H1 (cell line): ENCODE data around the gene SPDEF. TPM values are rescaled to one million over a fixed set of nuclear protein-coding genes. Genes with fewer than 3 reads are reported as not detected.
A peak's percentile ranks its signal among the peaks of the same experiment; 100 is the strongest.

Experiments used
- CTCF ChIA-PET: fragments of 300-600 bp; sonication (Branson Sonifier 250); formaldehyde crosslinking; loops from one replicate; lab custom pipeline; 2021; ENCODE audit not compliant: partially characterized antibody; lab: Charles Lee
- POLR2A ChIA-PET: fragments of 300-600 bp; sonication (Branson Sonifier 250); formaldehyde crosslinking; loops from one replicate; lab custom pipeline; 2021; ENCODE audit warnings: inconsistent platforms; ENCODE audit not compliant: partially characterized antibody; lab: Charles Lee
- DNase-seq, 2 experiments: peaks; one replicate each; pipeline versions ENCODE4 v3.0.0 to v3.0.0-alpha.2; 2010 to 2022; ENCODE audit warnings: low spot score in 2 of 2, low read depth in 1 of 2, mixed read lengths in 1 of 2
- FAIRE-seq: peaks from 2 replicates; lab custom pipeline; 2011; peaks lifted over from hg19 to GRCh38; lab: Jason Lieb, UNC
- H2AFZ ChIP-seq: 2 replicates; pipeline ENCODE4 v1.8.1; 2012; ENCODE audit warnings: low read length, inconsistent platforms
- H2AK5ac ChIP-seq: 2 replicates; pipeline ENCODE4 v1.6.1; 2013; ENCODE audit warnings: low read depth, low read length
- H2BK120ac ChIP-seq: replicated peaks from 2 replicates; pipeline ENCODE3; 2013; ENCODE audit warnings: low read depth, low read length, inconsistent platforms
- H2BK12ac ChIP-seq: 2 replicates; pipeline ENCODE4 v1.6.1; 2013; ENCODE audit warnings: low read depth, low read length
- H2BK15ac ChIP-seq: 2 replicates; pipeline ENCODE4 v1.6.1; 2013; ENCODE audit warnings: low read length
- H2BK20ac ChIP-seq: 2 replicates; pipeline ENCODE4 v1.6.1; 2013; ENCODE audit warnings: low read length
- H2BK5ac ChIP-seq: 2 replicates; pipeline ENCODE4 v1.6.1; 2013; ENCODE audit warnings: low read depth, low read length
- H3K14ac ChIP-seq: 2 replicates; pipeline ENCODE4 v1.6.1; 2013; ENCODE audit warnings: inconsistent platforms; ENCODE audit not compliant: insufficient read length
- H3K18ac ChIP-seq: 2 replicates; pipeline ENCODE4 v1.6.1; 2013; ENCODE audit warnings: low read length; ENCODE audit errors: extremely low read depth
- H3K23ac ChIP-seq: 2 replicates; pipeline ENCODE4 v1.6.1; 2013; ENCODE audit warnings: inconsistent platforms; ENCODE audit not compliant: insufficient read length
- H3K23me2 ChIP-seq: 2 replicates; pipeline ENCODE4 v1.6.1; 2013; ENCODE audit warnings: low read depth, low read length
- H3K27ac ChIP-seq: 2 replicates; pipeline ENCODE4 v1.6.1; 2011; ENCODE audit warnings: low read depth, low read length, inconsistent platforms
- H3K27me3 ChIP-seq, 4 experiments: replicated peaks in 1 of 4; 1 replicate in 1 of 4; 2 replicates in 3 of 4; pipeline versions ENCODE4 v1.6.1 to v1.8.1; 2011 to 2013; ENCODE audit warnings: low read length in 3 of 4, mild to moderate bottlenecking in 3 of 4, inconsistent platforms in 2 of 4, mixed read lengths in 2 of 4, moderate library complexity in 1 of 4; ENCODE audit not compliant: control insufficient read depth in 3 of 4, insufficient read depth in 3 of 4; ENCODE audit errors: extremely low read depth in 1 of 4
- H3K36me3 ChIP-seq, 4 experiments: 2 replicates each; pipeline versions ENCODE4 v1.6.1 to v1.8.1; 2011 to 2013; ENCODE audit warnings: mild to moderate bottlenecking in 4 of 4, low read length in 3 of 4, moderate library complexity in 2 of 4, control low read depth in 1 of 4, inconsistent platforms in 1 of 4; ENCODE audit not compliant: insufficient read depth in 4 of 4, control insufficient read depth in 2 of 4
- H3K4ac ChIP-seq: replicated peaks from 2 replicates; pipeline ENCODE3; 2013; ENCODE audit warnings: low read length, low read depth, mixed read lengths, inconsistent platforms; ENCODE audit not compliant: insufficient read length
- H3K4me1 ChIP-seq, 4 experiments: replicated peaks in 1 of 4; 1 replicate in 1 of 4; 2 replicates in 3 of 4; pipeline versions ENCODE4 v1.6.1 to v1.8.1; 2011 to 2013; ENCODE audit warnings: low read length in 3 of 4, inconsistent platforms in 2 of 4, mixed read lengths in 1 of 4; ENCODE audit not compliant: insufficient read depth in 4 of 4, control insufficient read depth in 3 of 4
- H3K4me2 ChIP-seq, 2 experiments: 2 replicates each; pipeline versions ENCODE4 v1.6.1 to v1.8.1; 2011 to 2013; ENCODE audit warnings: low read depth in 2 of 2, low read length in 2 of 2, control low read depth in 1 of 2, inconsistent platforms in 1 of 2, mild to moderate bottlenecking in 1 of 2; ENCODE audit not compliant: insufficient read depth in 1 of 2
- H3K4me3 ChIP-seq, 4 experiments: fragments of 200-600, 300-600 bp in 1 of 4; sonication (generic), shearing (Covaris generic), sonication (Bioruptor Twin) in 1 of 4; 2 replicates each; pipeline versions ENCODE4 v1.5.1 to v1.8.1; 2011 to 2016; ENCODE audit warnings: low read length in 4 of 4, low read depth in 3 of 4, control low read depth in 2 of 4, inconsistent platforms in 2 of 4, mild to moderate bottlenecking in 2 of 4, mixed read lengths in 1 of 4, moderate library complexity in 1 of 4; ENCODE audit not compliant: insufficient read depth in 2 of 4; ENCODE audit errors: extremely low read depth in 1 of 4
- H3K56ac ChIP-seq: replicated peaks from 2 replicates; pipeline ENCODE3; 2013; ENCODE audit warnings: low read depth, mild to moderate bottlenecking, mixed read lengths, low read length, inconsistent platforms; ENCODE audit not compliant: insufficient read length
- H3K79me1 ChIP-seq: 2 replicates; pipeline ENCODE4 v1.6.1; 2013; ENCODE audit warnings: low read depth, low read length, control low read depth
- H3K79me2 ChIP-seq, 2 experiments: 2 replicates each; pipeline versions ENCODE4 v1.6.1 to v1.8.1; 2012 to 2013; ENCODE audit warnings: low read length in 2 of 2, mild to moderate bottlenecking in 2 of 2, inconsistent platforms in 1 of 2; ENCODE audit not compliant: insufficient read depth in 2 of 2, control insufficient read depth in 1 of 2
- H3K9ac ChIP-seq, 4 experiments: replicated peaks in 1 of 4; 1 replicate in 1 of 4; 2 replicates in 3 of 4; pipeline versions ENCODE4 v1.6.1 to v1.8.1; 2011 to 2013; ENCODE audit warnings: low read depth in 3 of 4, low read length in 3 of 4, control low read depth in 2 of 4, mild to moderate bottlenecking in 2 of 4, moderate library complexity in 2 of 4, inconsistent platforms in 1 of 4; ENCODE audit errors: extremely low read depth in 1 of 4
- H3K9me3 ChIP-seq, 2 experiments: 2 replicates each; pipeline versions ENCODE4 v1.6.1 to v1.8.1; 2012 to 2013; ENCODE audit warnings: mild to moderate bottlenecking in 2 of 2, moderate library complexity in 2 of 2, control low read depth in 1 of 2, inconsistent platforms in 1 of 2, low read depth in 1 of 2, low read length in 1 of 2, mixed read lengths in 1 of 2; ENCODE audit not compliant: insufficient read depth in 2 of 2
- H4K20me1 ChIP-seq, 2 experiments: replicated peaks in 1 of 2; 2 replicates each; pipeline versions ENCODE3 to v1.8.1; 2011 to 2013; ENCODE audit warnings: inconsistent platforms in 2 of 2, low read length in 2 of 2, mild to moderate bottlenecking in 1 of 2; ENCODE audit not compliant: insufficient read depth in 2 of 2, control insufficient read depth in 1 of 2
- H4K5ac ChIP-seq: 2 replicates; pipeline ENCODE4 v1.6.1; 2013; ENCODE audit warnings: low read length, low read depth, mixed read lengths, inconsistent platforms; ENCODE audit not compliant: insufficient read length
- H4K8ac ChIP-seq: 2 replicates; pipeline ENCODE4 v1.8.0; 2013; ENCODE audit warnings: mild to moderate bottlenecking, moderate library complexity, low read length, inconsistent platforms; ENCODE audit not compliant: insufficient read depth; ENCODE audit errors: extremely low read depth
- H4K91ac ChIP-seq: replicated peaks from 2 replicates; pipeline ENCODE3; 2013; ENCODE audit warnings: low read length, mixed read lengths, inconsistent platforms; ENCODE audit not compliant: insufficient read length
- ASH2L ChIP-seq: fragments of 200-600, 300-600 bp; sonication (generic); IDR thresholded peaks from one replicate; pipeline ENCODE4 v1.7.1; 2017; ENCODE audit warnings: low read length
- KDM1A ChIP-seq: fragments of 200-600, 300-600 bp; sonication (generic); IDR thresholded peaks from 2 replicates; pipeline ENCODE4 v1.7.1; 2016; ENCODE audit warnings: mild to moderate bottlenecking, low read length, borderline replicate concordance
- MAFK ChIP-seq: IDR thresholded peaks from 2 replicates; pipeline ENCODE4 v1.6.1; 2012; ENCODE audit warnings: low read depth, mild to moderate bottlenecking, improper control_type of control experiment, low read length
- RFX5 ChIP-seq: IDR thresholded peaks from 2 replicates; pipeline ENCODE4 v1.6.1; 2011; ENCODE audit warnings: low read depth, low read length, improper control_type of control experiment, borderline replicate concordance
- YY1 ChIP-seq: IDR thresholded peaks from 2 replicates; pipeline ENCODE4 v1.6.1; 2011; ENCODE audit warnings: low read depth, mild to moderate bottlenecking, low read length
- ZNF274 ChIP-seq: IDR thresholded peaks from 2 replicates; pipeline ENCODE4 v1.7.0; 2012; ENCODE audit warnings: low read length, borderline replicate concordance; ENCODE audit errors: extremely low read depth
- WGBS, 2 experiments: shearing (Covaris generic) in 1 of 2; methylation state at CpG; one replicate each; pipeline versions ENCODE4 v1.1.6 to v1.1.7; 2013 to 2015; ENCODE audit warnings: low lambda C conversion rate in 2 of 2, mixed read lengths in 2 of 2, inconsistent platforms in 1 of 2, low coverage in 1 of 2, missing lambda C conversion rate in 1 of 2; ENCODE audit not compliant: insufficient replicate concordance in 2 of 2, insufficient coverage in 1 of 2, insufficient read length in 1 of 2; ENCODE audit errors: extremely low coverage in 1 of 2, missing lambda C conversion rate in 1 of 2; 5-methylcytosine and 5-hydroxymethylcytosine counted together
- polyA plus RNA-seq, 7 experiments: library from polyadenylated mRNA; depleted of rRNA in 3 of 7; stranded (reverse) in 5 of 7; unstranded in 2 of 7; fragments of >200 nt in 5 of 7; fragments of 200-250 nt in 2 of 7; gene quantifications; 1 replicate in 5 of 7; 2 replicates in 1 of 7; 4 replicates in 1 of 7; pipeline versions ENCODE4 v1.2.1 to v1.2.3, GENCODE V29; 2011 to 2013; ENCODE audit warnings: missing spikeins in 2 of 7, mixed read lengths in 2 of 7
- total RNA-seq: library from RNA; stranded (reverse); fragmentation: NEBNext Ultra II Directional; extraction: Animal tissue kit (Norgen Biotek cat#: 25700); gene quantifications from 2 replicates; pipeline ENCODE4 v1.2.1, GENCODE V29; 2021

The SPDEF gene
- total and polyA plus RNA-seq, 2 of the 8 experiments (the other 6 are each of a cell fraction or from before 2014, with no cell fraction given): 0.15 to 0.30 TPM

DNA sequence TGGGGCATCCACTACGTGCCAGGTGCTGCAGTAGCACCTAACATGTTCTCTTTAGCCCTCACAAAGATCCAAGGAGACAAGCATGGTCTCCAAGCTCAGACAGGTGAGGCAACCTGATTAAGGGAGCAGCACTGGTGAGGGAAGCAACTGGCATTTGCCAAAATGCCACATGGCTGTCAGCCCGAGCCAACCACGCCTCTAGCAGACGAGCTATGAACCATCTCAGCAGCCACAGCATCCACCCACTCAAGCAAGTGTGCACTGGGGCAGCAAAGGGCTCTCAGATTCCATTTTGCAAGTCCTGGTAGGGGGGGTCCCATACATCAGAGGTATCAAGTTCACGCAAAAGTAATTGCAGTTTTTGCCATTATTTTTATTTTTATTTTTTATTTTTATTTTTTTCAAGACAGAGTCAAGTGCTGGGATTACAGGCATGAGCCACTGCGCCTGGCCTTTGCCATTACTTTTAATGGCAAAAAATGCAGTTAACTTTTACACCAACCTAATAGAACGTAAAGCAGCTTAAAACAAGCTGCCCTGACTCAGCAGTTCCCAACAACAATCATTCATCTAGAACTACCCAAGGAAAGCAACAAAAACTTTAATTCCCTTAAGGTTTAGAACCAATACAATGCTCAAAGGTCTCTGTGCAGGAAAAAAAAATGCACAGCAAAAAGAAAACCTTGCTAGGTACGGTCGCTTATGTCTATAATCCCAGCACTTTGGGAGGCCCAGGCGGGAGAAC lies 36.3 kb upstream of the SPDEF start:
- POLR2A ChIA-PET: interaction anchor here (1.4 to 1.5 kb wide), 2 partner anchors 10 to 18 kb away, joined by 3 to 5 read pairs; no protein-coding TSS in a partner anchor
- 94% methylated on average over 10 of the region's 10 CpGs; no CpG with 5 or more reads in 1 of the 2 experiments for WGBS, 2 experiments

More for the DNA sequence above, 36.3 kb upstream of the SPDEF start:
- Histone ChIP-seq H2AK5ac (no peak overlapping the region), H4K8ac (no peak overlapping the region), H3K27me3 (no peaks in the 10 kb centered on the region), H3K27ac (no peak overlapping the region), H3K4me3 (no peak overlapping the region), H3K4me1 (peaks cover 3 to 14% (median 8%) of the 10 kb centered on the region in 4 experiments; a peak in 6 of 7 replicates), H2AFZ (no peak overlapping the region), H3K9me3 (no peaks in the 10 kb centered on the region), H4K5ac (no peak overlapping the region), H3K4ac (no peak overlapping the region), H3K23me2 (peaks cover 4% of the 10 kb centered on the region; the same call in 1 of the 2 replicates), H3K23ac (no peak overlapping the region), H3K14ac (no peak overlapping the region), H2BK20ac (no peak overlapping the region), H4K91ac (no peak overlapping the region), H2BK12ac (no peak overlapping the region), H2BK120ac (no peak overlapping the region), H3K79me2 (peaks cover 0 to 32% of the 10 kb centered on the region in 2 experiments; a peak in 3 of 4 replicates), H3K79me1 (peaks cover 11% of the 10 kb centered on the region), H4K20me1 (peaks cover 3 to 10% of the 10 kb centered on the region in 2 experiments), H3K18ac (no peak overlapping the region), H3K9ac (no peak overlapping the region), H2BK15ac (no peak overlapping the region), H2BK5ac (no peak overlapping the region), H3K36me3 (no peaks in the 10 kb centered on the region), H3K56ac (no peak overlapping the region), H3K4me2 (no peak overlapping the region)
- DNase-seq (no peak), FAIRE-seq (no peak)
- TF ChIP-seq MAFK: peak; percentile 11; the same call in 1 of the 2 replicates
- no peak for TF ChIP-seq KDM1A
- TF ChIP-seq ASH2L: no peak
- TF ChIP-seq RFX5: no peak
- TF ChIP-seq ZNF274: no peak
- no peak for TF ChIP-seq YY1
- CTCF ChIA-PET: interaction anchor here (0.6 to 4.1 kb wide), 11 partner anchors 9 to 132 kb away, joined by 3 to 26 read pairs (median 5); no protein-coding TSS in a partner anchor
